GM21576 (cell line): ENCODE measurements around the gene SLC48A1.

Experiments
- ATAC-seq: cut with Tn5 transposase; IDR thresholded peaks from one replicate; pipeline ENCODE4 v1.9.1; 2021; ENCODE audit warnings: mild to moderate bottlenecking, moderate library complexity; ENCODE audit not compliant: unreplicated experiment

Gene SLC48A1

GRCh38 chr12:47757364-47757839 is 15.6 kb upstream of the SLC48A1 start:
- no peak for ATAC-seq

- no peak for ATAC-seq
Observed at GRCh38 chr12:47757840-47758583, 15.0 kb upstream of the SLC48A1 start.

- ATAC-seq: no peak
Observed at GRCh38 chr12:47758584-47758833, 14.5 kb upstream of the SLC48A1 start.

- ATAC-seq: peak; percentile 36
Observed at GRCh38 chr12:47758834-47759690, 14.0 kb upstream of the SLC48A1 start, which contains the start of gene RAPGEF3. Gene RAPGEF3, minus strand, starts transcription at chr12:47758880. Its CDS starts 324 bp downstream, at chr12:47758556.

GRCh38 chr12:47762850-47763465 is 10.1 kb upstream of the SLC48A1 start:
- ATAC-seq: no peak

GRCh38 chr12:47763481-47764346 is 9.3 kb upstream of the SLC48A1 start:
- ATAC-seq: no peak

- ATAC-seq: no peak
Observed at GRCh38 chr12:47766502-47767215, 6.4 kb upstream of the SLC48A1 start.

- ATAC-seq: no peak
Observed at GRCh38 chr12:47767216-47767724, 5.8 kb upstream of the SLC48A1 start.

- ATAC-seq: no peak
Observed at GRCh38 chr12:47768323-47768811, 4.7 kb upstream of the SLC48A1 start.

GRCh38 chr12:47769234-47770085 is 3.6 kb upstream of the SLC48A1 start:
- no peak for ATAC-seq

GRCh38 chr12:47770086-47770726 is 2.8 kb upstream of the SLC48A1 start:
- no peak for ATAC-seq

- no peak for ATAC-seq
Observed at GRCh38 chr12:47771304-47771703, 1.7 kb upstream of the SLC48A1 start.

GRCh38 chr12:47772094-47772660 is 861 bp upstream of the SLC48A1 start:
- ATAC-seq: no peak

GRCh38 chr12:47772738-47773061 is 338 bp upstream of the SLC48A1 start:
- no peak for ATAC-seq

- ATAC-seq: no peak
Observed at GRCh38 chr12:47773858-47774580, 981 bp downstream of the SLC48A1 start.

GRCh38 chr12:47774663-47775062 is 1.6 kb downstream of the SLC48A1 start:
- no peak for ATAC-seq

GRCh38 chr12:47775100-47775911 is 2.3 kb downstream of the SLC48A1 start:
- ATAC-seq: no peak
